H1 (cell line): ENCODE data around the gene CUL2.

ENCODE experiments used
- CBX8 ChIP-seq: fragments of 300-800, 300-1000 bp; sonication (generic); IDR thresholded peaks from 2 replicates; pipeline ENCODE4 v1.7.1; 2016; ENCODE audit warnings: low read depth, low read length, borderline replicate concordance
- CTCF ChIP-seq, 3 experiments: IDR thresholded peaks; 1 replicate in 2 of 3; 2 replicates in 1 of 3; pipeline versions ENCODE4 v1.5.1 to v1.6.1; 2011; ENCODE audit warnings: low read length in 3 of 3, mild to moderate bottlenecking in 3 of 3, inconsistent platforms in 2 of 3, low read depth in 1 of 3, moderate library complexity in 1 of 3; ENCODE audit not compliant: insufficient read depth in 1 of 3; ENCODE audit errors: control extremely low read depth in 1 of 3
- HDAC6 ChIP-seq: IDR thresholded peaks from one replicate; pipeline ENCODE4 v1.7.1; 2012; ENCODE audit warnings: low read depth, mild to moderate bottlenecking, inconsistent platforms, low read length, moderate library complexity
- JUND ChIP-seq: IDR thresholded peaks from 2 replicates; pipeline ENCODE4 v1.6.1; 2011; ENCODE audit warnings: mild to moderate bottlenecking, improper control_type of control experiment, low read length
- MAX ChIP-seq: IDR thresholded peaks from 2 replicates; pipeline ENCODE4 v1.6.1; 2012; ENCODE audit warnings: inconsistent platforms
- RAD21 ChIP-seq, 2 experiments: IDR thresholded peaks in 1 of 2; conservative IDR thresholded peaks in 1 of 2; 2 replicates each; pipeline ENCODE4 v1.6.1; 2011; ENCODE audit warnings: low read depth in 2 of 2, low read length in 2 of 2, improper control_type of control experiment in 1 of 2, inconsistent platforms in 1 of 2, mild to moderate bottlenecking in 1 of 2, moderate library complexity in 1 of 2
- RNF2 ChIP-seq: fragments of 200-900, 300-1000 bp; sonication (generic); IDR thresholded peaks from 2 replicates; pipeline ENCODE4 v1.7.1; 2016; ENCODE audit warnings: borderline replicate concordance, low read depth, mild to moderate bottlenecking, antibody characterized with exemption, low read length; ENCODE audit not compliant: poor library complexity, severe bottlenecking; ENCODE audit errors: missing control alignments
- SIN3A ChIP-seq, 2 experiments: IDR thresholded peaks in 1 of 2; conservative IDR thresholded peaks in 1 of 2; 2 replicates each; pipeline ENCODE4 v1.6.1; 2011 to 2012; ENCODE audit warnings: low read length in 2 of 2, improper control_type of control experiment in 1 of 2, low read depth in 1 of 2, mild to moderate bottlenecking in 1 of 2
- TAF1 ChIP-seq: IDR thresholded peaks from 2 replicates; pipeline ENCODE4 v1.6.1; 2011; ENCODE audit warnings: mild to moderate bottlenecking, low read depth, low read length
- USF2 ChIP-seq: IDR thresholded peaks from 2 replicates; pipeline ENCODE4 v1.6.1; 2011; ENCODE audit warnings: low read length, improper control_type of control experiment
- ZNF274 ChIP-seq: IDR thresholded peaks from 2 replicates; pipeline ENCODE4 v1.7.0; 2012; ENCODE audit warnings: low read length, borderline replicate concordance; ENCODE audit errors: extremely low read depth

GRCh38 chr10:35075228-35075627 lies 14.9 kb downstream of the CUL2 start:
- TF ChIP-seq TAF1, result no peak
- no peak for TF ChIP-seq CBX8
- no peak for TF ChIP-seq USF2
- TF ChIP-seq CTCF (IDR thresholded peaks at IDR 0.05; ENCODE audit: control extremely low read depth in 1 of 3, insufficient read depth in 1 of 3, low read depth in 1 of 3, low read length in 3 of 3), result no peak
- no peak for TF ChIP-seq JUND
- TF ChIP-seq ZNF274, result no peak
- no peak for TF ChIP-seq MAX
- no peak for TF ChIP-seq HDAC6
- no peak for TF ChIP-seq RNF2
- TF ChIP-seq SIN3A (conservative IDR thresholded peaks at IDR 0.05 in 1 of 2, IDR thresholded peaks at IDR 0.05 in 1 of 2; ENCODE audit: low read depth in 1 of 2, low read length in 2 of 2), result no peak
- no peak for TF ChIP-seq RAD21 (IDR thresholded peaks at IDR 0.05 in 1 of 2, conservative IDR thresholded peaks at IDR 0.05 in 1 of 2; ENCODE audit: low read depth in 2 of 2, low read length in 2 of 2)
